ENCODE measurements around the gene BZW2.

The BZW2 gene

DNA sequence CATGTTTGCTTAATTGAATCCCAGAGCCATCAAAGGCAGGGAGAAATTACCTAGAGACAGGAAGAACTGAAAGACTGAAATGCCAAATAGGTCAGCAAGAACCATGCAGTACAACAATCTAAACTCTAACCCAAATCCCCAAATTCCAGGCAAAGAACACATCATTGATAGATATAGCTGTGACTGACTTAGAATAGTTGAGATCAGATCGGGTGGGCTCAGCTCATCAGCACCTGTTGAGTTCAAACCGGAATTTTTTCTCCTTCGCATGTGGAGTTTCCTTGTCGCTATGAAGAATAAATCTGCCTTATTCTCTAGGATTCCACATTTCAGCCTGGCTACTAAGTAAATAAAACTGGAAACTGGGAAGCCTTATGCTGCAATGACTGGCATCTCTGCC is 1.8 kb upstream of the BZW2 start:
- TF ChIP-seq, protein P1, sequence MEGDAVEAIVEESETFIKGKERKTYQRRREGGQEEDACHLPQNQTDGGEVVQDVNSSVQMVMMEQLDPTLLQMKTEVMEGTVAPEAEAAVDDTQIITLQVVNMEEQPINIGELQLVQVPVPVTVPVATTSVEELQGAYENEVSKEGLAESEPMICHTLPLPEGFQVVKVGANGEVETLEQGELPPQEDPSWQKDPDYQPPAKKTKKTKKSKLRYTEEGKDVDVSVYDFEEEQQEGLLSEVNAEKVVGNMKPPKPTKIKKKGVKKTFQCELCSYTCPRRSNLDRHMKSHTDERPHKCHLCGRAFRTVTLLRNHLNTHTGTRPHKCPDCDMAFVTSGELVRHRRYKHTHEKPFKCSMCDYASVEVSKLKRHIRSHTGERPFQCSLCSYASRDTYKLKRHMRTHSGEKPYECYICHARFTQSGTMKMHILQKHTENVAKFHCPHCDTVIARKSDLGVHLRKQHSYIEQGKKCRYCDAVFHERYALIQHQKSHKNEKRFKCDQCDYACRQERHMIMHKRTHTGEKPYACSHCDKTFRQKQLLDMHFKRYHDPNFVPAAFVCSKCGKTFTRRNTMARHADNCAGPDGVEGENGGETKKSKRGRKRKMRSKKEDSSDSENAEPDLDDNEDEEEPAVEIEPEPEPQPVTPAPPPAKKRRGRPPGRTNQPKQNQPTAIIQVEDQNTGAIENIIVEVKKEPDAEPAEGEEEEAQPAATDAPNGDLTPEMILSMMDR (IDR thresholded peaks at IDR 0.05; ENCODE audit: low read length, missing control alignments) = no peak
- H3K4me3 ChIP-seq (replicated peaks; ENCODE audit: low read depth, low read length) = peak overlapping the region; percentile 89
- no peak for DNase-seq (ENCODE audit: low read depth)

DNA sequence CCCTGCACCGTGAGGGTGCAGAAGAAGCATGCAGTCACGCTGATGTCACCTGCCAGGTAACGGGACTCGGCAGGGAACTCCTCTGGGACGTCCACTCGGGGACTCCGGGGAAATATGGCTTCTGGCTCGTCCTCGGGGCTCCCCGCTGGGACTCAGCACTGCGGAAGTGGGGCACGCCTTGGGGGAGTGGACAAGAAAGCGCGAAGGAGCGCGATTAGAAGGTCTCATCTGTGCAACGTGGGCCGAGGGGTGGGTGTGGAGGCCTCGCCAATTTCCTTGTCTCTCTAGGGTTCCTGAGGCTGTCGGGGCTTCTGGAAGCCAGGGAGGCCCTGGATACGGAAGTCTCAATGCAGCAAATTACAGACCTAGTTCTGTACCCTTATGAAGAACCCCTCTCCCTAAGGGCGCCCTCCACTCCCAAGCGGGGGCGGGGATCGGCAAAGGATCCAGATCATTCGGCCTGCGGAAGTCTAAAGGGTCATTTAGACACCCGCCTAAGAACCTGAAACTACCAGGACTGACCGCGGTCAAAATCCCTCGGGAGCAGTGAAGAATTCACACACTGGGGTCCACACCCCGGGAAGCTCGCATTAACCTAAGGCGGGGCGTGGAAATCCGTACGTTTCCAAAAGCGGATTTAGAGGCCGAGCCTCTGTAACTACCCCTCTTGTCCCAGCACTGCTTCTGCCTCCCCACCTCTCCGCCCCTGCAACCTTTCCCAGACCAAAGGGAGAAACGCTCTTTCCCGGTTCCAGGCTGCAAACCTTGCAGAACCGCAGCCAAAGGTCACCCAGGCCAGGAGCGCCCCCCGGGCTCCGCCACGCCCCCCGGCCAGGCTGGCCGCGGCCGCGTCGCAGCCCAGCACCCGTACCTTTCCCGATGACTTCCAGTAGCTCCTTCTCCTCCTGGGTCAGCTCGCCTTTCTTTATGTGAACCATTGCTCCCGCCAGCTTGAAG is 1.1 kb upstream of the BZW2 start:
- TF ChIP-seq, protein P1 (IDR thresholded peaks at IDR 0.05; ENCODE audit: low read length, missing control alignments) = no peak
- peak; percentile 33 for DNase-seq (ENCODE audit: low read depth)
- peak overlapping the region; percentile 89 for H3K4me3 ChIP-seq (replicated peaks; ENCODE audit: low read depth, low read length)

DNA sequence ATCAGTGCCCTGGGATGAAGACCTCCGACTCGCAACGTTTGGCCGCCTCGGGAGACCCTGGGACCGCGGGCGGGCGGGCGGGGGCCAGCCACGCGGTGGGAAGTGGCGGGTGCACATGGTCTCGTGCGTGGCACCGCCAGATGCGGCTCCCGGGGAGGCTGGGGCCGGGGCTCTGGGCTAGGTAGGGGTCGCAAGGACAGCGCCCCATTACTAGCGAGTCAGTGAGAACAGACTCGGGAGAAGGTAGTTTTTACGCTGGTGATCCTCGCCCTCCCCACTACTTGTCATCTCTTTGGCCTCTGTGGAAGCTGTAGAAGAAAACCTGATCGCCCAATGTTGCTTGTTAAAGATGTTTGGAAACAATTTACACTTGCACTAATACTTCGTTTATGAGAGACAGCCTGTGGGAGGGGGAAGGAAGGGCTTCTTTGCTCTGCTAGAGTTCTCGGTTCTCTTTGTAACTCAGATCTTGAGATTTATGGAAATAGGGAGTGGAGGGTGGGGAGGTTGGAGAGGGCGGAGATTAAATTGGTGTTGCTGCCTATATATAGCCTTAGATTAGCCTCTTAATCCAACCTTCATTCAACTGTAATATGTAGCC is 591 bp downstream of the BZW2 start:
- no peak for DNase-seq (ENCODE audit: low read depth)
- TF ChIP-seq, protein P1 (IDR thresholded peaks at IDR 0.05; ENCODE audit: low read length, missing control alignments) = no peak
- peak overlapping the region; percentile 89 for H3K4me3 ChIP-seq (replicated peaks; ENCODE audit: low read depth, low read length)

DNA sequence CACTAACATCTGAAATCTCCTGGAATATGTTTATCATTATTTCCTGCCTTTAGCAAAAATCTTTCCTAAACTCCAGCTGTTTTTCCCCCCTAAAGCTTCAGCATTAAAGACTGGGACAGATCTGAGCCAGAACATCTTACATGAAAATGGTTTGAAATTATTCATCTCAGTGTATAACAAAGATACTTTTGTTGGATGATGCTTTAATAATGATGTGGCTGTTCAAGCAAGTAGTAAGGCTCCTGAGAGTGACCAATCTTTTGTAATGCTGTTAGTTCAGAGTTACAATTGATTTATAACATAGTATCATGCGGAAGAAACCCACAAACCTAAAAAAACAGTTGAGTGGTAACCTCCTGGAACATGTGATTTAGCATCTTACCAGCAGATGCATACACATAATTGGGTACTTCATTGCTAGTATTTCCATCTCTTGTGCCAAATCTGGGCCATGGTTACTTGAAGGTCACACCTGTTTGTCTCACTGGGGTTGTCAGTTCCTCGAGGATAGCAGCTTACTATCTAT is 1.5 kb downstream of the BZW2 start:
- no peak for DNase-seq (ENCODE audit: low read depth)
- TF ChIP-seq, protein P1 (IDR thresholded peaks at IDR 0.05; ENCODE audit: low read length, missing control alignments) = no peak
- peak overlapping the region; percentile 89 for H3K4me3 ChIP-seq (replicated peaks; ENCODE audit: low read depth, low read length)

DNA sequence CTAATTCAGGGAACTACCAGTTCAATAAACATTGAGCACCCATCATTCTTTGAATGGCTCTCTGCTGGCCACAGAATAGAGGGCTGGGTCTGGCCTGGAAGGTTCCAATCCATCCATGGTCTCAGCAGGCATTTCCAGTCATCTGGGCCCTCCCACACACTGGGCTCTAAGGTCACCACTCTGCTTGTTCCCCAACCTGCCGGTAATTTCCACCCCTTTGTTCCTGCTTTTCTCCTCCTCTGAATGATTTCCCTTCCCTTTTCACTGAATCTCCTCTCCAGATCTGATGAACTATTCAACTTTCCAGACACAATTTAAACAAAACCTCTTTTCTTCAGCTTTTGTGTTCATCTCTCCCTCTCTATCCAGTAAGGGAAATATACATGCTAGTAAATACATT is 2.6 kb downstream of the BZW2 start:
- peak overlapping the region; percentile 5 for H3K4me3 ChIP-seq (replicated peaks; ENCODE audit: low read depth, low read length)
- TF ChIP-seq, protein P1 (IDR thresholded peaks at IDR 0.05; ENCODE audit: low read length, missing control alignments) = no peak
- DNase-seq (ENCODE audit: low read depth) = no peak

DNA sequence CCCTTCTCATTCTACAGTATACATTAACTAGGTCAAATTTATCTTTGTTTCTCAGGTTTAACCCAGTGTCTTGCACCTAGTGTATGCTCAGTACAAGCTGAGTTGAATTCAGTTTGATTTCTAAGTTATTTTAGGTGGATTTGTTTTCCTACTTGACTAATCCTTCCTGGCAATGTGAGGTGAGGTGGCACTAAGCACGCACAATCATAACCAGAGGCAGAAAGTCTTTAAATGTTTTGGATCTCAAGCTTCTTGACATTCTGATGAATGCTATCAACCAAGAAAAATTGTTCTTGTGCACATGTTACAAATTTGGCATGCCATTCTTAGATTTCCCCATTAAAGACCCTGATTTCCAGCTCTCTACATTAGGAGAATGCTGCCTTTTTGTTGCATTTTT is 3.2 kb downstream of the BZW2 start:
- TF ChIP-seq, protein P1 (IDR thresholded peaks at IDR 0.05; ENCODE audit: low read length, missing control alignments) = no peak
- DNase-seq (ENCODE audit: low read depth) = peak; percentile 34
- H3K4me3 ChIP-seq (replicated peaks; ENCODE audit: low read depth, low read length) = no peak overlapping the region

Measured in fibroblast of pulmonary artery (primary cell).